ENCODE measurements around the gene ATP5PO. TPM values are rescaled to one million over a fixed set of nuclear protein-coding genes. Genes with fewer than 3 reads are reported as not detected.
"Not testable (repeated sequence)": the region's sequence is repeated elsewhere in the genome, so short reads cannot be mapped to it uniquely, and the experiment has no call there.

ATP5PO gene
- total RNA-seq, 2 donors from 2014 or later, result 262 to 348 TPM

DNA sequence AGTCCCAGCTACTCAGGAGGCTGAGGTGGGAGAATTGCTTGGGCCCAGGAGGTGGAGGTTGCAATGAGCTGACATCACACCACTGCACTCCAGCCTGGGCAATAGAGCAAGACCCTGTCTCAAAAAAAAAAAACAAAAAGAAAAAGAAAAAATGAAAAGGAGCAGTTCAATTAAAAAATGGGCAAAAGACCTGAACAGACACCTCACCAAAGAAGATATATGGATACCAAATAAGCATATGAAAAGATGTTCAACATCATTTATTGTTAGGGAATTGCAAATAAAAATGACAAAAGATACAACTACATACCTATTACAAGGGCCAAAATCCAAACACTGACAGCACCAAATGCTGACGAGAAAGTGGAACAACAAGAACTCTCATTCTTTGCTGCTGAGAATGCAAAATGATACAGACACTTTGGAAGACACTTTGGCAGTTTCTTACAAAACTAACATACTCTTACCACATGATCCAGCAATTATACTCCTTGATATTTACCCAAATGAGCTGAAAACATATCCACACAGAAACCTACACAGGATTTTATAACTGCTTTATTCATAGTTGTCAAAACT, 28.7 kb upstream of the ATP5PO start:
- no peak for DNase-seq
- intact Hi-C loops (cut with DNase I, micrococcal nuclease), result no loop called here
- no peak for ATAC-seq

DNA sequence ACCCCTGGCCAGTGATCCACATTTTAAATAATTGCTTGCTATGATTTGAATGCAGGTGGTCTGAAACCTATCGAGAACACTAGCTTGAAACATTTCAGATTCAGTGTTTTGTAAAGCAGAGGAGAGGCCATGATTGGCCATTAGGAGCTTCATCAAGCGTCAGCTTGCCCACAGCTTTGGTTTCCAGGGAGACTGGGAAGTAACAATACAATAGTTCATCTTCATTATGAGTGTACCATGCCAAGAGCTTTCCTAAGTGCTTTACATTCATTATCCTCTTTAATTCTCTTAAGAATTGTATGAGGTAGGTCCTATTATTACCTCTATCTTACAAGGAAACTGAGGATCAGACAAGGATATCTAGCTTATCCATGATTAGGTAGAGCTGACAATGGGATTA, 27.7 kb upstream of the ATP5PO start:
- intact Hi-C loops (cut with DNase I, micrococcal nuclease), result no loop called here
- DNase-seq, result no peak
- no peak for ATAC-seq

DNA sequence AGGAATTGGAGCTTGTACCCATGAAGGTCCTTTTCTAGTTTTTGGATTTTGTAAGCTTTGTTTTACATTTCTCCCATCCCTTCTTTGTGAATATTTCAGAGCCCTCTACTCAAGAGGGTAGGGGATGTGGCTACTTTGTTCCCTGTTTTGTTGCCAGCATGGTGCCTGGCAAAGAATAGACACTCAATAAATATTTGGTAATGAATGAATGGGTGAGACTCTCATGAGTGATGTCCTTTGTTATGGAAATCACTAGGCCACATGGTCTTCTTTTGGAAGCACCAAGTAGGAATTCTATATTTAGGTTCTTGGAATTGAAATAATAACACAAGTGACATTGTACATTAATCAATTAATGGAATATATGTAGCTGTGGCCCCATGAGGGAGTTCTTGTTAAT, 26.8 kb upstream of the ATP5PO start:
- no peak for ATAC-seq
- DNase-seq, result no peak
- intact Hi-C loops (cut with DNase I, micrococcal nuclease), result no loop called here

DNA sequence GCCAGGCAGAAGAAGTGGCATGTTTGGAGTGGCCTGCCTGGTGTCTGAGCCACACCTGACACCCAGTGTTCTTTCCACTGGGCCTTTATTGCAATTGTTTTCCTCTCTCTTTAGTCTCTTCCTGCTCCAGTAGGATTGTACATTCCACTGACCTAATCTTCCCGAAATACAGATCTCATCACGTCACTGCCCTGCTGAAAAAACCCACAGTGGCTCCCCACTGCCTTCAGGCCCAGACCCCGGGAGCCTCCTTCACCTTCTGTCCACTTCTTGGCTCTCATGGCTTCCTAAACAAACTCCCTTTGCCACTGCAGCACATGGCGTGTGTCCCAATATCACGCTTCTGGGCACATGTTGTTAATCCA, 25.3 kb upstream of the ATP5PO start:
- DNase-seq, result no peak
- ATAC-seq, result no peak
- intact Hi-C loops (cut with DNase I, micrococcal nuclease), result no loop called here

DNA sequence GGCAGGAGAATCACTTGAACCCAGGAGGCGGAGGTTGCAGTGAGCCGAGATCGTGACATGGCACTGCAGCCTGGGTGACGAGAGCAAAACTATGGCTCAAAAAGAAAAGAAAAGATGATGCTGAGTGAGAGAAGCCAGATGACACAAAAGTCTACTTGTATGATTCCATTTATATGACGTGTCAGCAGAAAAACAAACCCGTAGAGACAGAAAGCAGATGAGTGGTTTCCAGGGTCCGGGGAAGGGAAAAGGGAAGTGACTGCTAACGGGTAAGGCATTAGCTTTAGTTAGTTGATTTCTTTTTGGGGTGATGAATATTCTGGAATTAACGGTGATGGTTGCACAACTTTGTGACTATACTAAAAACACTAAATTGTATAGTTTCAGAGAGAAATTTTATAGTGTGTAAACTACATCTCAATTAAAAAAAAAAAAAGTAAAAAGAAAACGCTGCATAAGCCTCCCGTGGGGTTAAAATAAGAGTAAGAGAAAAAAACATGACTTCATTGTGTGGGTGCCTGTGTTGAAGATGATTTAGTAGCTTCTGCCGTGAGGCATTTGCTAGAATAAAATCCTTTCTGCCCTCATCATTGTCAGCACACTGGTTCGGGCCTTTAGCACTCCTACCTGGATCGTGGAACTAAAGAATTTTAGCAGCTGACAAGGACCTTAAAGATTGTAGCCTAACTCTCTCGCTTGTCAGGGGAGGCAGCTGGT, 24.7 kb upstream of the ATP5PO start:
- intact Hi-C loops (cut with DNase I, micrococcal nuclease), result no loop called here
- DNase-seq (no peak), ATAC-seq (no peak)

DNA sequence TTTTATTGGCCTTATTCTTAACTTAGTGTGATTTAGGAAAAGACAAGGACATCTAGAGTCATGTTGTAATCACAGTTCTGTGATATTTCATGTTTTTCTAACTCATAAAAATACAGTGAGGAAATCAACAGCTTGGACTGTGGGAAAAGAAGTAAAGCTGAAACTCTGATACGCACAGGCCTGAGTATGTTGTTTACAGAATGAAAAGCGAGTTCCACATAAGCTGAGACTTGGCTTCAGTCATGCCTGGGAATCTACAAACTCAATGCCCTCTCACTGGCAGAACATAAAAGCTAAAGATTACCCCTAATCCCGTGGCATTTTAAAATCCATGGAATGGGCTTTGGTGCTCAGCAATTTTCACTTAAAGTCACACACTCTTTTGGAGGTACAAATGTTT, 23.6 kb upstream of the ATP5PO start:
- no peak for ATAC-seq
- DNase-seq, result no peak
- intact Hi-C loops (cut with DNase I, micrococcal nuclease), result no loop called here

DNA sequence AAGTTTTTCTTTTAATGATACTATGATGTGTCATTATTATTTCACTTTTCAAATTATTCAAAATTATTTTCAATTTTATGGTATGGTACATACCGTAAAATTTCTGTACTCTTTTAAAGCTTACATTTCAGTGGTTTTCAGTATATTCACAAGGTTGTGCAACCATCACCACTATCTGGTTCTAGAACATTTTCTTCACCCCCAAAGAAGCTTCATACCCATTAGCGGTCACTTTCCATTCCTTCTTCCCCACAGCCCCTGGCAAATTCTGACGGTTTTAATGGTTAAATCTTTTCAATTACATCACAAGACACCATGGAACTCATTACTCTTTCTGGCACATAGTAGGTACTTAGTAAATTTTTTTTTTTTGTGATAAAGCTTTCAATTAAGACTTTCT, 22.8 kb upstream of the ATP5PO start:
- ATAC-seq (no peak), DNase-seq (no peak)
- intact Hi-C loops (cut with DNase I, micrococcal nuclease), result no loop called here

DNA sequence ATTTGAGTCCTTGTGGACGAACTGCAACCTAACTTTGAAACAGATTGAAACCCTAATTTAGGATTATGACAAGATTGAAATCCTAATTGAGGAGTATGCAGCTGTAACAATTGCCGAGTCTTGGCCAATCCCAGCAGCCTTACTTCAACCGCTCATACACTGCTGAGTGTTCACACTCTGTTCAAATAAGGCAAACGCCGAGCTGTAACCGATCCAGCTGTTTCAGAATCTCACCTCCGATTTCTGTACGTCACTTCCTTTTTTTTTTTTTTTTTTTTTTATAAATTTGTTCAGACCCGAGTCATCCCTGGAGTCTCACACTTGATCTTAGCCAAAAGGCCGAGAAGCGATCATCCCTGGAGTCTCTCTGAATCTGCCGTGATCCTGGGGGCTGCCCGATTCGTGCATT, 22.3 kb upstream of the ATP5PO start:
- intact Hi-C loops (cut with DNase I, micrococcal nuclease), result no loop called here
- no peak for DNase-seq
- no peak for ATAC-seq

DNA sequence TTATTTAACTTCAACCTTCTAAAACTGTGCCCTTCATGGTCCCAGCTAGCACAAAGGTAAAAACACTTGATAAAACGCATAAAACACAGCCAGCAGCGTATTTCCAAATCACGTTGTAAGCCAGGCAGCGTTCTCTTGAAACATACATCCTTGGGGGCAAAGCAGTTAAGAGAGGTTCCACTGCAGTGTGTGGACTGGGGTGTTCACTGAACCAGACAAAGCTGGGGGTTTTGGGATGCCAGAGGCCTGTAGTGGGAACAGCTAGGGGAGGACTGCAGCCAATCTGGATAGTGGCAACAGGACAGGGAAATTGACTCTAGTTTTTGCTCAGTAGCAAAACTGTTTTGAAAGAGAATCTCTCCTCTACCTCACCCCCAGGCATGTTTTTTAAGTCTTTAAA, 21.5 kb upstream of the ATP5PO start:
- intact Hi-C loops (cut with DNase I, micrococcal nuclease), result no loop called here
- DNase-seq, result no peak

DNA sequence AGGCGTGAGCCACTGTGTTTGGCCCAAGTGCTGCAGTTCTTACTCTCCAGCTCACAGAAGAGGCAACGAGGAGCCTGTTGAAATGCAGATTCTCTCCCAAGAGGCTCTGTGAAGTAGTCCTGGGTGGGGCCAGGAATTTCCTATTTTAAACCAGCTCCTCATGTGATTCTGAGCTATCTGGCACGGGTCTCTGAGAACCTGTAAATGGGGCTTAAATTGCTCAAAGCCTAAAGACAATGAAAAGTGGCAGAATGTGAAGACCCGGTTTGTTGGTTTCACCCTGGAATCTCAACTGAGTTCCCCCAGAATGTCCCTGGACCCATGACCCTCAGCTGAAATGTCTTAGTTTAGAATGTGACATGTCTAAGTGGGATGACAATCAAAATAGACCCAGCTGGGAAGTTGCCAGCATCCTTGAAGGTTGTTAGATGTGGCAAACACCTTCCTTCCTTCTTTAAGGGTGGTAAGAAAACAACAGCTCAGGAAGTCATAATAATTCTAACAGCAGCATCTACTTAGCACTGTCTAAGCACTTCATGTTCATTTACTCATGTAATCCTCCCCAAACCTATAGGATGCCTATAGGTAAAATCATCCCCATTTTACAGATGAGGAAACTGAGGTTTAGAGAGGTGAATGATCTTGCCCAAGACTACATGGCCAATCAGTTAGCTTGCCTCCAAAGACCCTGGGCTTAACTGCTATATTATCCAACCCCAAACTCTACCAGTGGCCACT, 20.9 kb upstream of the ATP5PO start:
- intact Hi-C loops (cut with DNase I, micrococcal nuclease), result no loop called here
- DNase-seq, result no peak
- no peak for ATAC-seq

More for the DNA sequence above, 21.5 kb upstream of the ATP5PO start:
- no peak for ATAC-seq

DNA sequence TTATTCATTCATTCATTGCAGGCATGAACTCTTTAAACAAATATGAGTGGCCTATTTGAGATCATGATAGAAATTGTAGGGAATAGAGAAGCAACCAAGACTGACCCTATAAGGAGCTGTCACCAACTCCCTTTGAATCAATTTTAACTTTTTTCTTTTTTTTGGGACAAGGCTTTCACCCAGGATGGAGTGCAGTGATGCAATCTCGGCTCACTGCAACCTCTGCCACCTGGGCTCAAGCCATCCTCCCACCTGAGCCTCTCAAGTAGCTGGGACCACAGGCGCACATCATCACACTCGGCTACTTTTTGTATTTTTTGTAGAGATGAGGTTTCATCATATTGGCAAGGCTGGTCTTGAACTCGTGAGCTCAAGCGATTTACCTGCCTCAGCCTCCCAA, 17.1 kb upstream of the ATP5PO start:
- no peak for ATAC-seq
- intact Hi-C loops (cut with DNase I, micrococcal nuclease), result no loop called here
- no peak for DNase-seq

DNA sequence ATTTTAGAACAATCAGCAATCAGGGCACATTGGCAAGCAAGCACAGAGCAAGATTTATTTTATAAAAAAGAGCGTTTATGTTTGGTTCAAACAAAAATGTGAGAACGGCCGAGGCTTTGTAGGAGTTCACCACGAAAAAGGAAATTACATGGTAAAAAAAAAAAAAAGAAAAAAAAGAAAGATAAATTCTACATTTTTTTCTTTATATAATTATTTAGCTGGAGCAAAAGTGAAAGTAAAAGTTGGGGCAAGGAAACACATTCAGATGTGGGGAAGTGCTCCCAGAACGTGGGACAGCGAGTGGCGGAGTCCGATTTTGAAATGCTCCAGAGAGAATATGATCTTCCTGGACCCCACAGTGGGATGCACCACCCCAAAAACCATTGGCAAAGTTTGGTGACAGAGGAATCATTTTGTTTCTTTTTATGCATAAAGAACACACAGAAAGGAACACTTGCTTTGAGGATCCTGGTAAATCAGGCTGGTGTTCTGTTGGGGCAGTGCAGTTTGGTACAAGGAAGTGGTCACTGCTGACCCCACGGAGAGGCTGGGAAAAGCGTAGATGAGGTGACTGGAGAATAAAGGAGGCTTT, 16.3 kb upstream of the ATP5PO start:
- ATAC-seq (peak; percentile 79), DNase-seq (no peak)
- intact Hi-C loops (cut with DNase I, micrococcal nuclease), result no loop called here

DNA sequence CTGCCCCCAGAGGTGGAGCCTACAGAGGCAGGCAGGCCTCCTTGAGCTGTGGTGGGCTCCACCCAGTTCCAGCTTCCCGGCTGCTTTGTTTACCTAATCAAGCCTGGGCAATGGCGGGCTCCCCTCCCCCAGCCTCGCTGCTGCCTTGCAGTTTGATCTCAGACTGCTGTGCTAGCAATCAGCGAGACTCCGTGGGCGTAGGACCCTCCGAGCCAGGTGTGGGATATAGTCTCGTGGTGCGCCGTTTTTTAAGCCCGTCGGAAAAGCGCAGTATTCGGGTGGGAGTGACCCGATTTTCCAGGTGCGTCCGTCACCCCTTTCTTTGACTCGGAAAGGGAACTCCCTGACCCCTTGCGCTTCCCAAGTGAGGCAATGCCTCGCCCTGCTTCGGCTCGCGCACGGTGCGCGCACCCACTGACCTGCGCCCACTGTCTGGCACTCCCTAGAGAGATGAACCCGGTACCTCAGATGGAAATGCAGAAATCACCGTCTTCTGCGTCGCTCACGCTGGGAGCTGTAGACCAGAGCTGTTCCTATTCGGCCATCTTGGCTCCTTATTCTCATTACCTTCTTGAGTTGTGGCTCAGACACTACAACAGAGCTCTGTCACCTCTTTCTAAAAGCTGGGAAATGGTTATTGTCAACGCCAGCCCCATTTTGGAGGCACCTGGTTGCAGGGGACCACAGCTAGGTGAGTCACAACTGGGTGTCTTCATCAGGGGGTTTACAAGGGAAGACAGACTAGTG, 15.6 kb upstream of the ATP5PO start:
- DNase-seq, result not testable (repeated sequence)

DNA sequence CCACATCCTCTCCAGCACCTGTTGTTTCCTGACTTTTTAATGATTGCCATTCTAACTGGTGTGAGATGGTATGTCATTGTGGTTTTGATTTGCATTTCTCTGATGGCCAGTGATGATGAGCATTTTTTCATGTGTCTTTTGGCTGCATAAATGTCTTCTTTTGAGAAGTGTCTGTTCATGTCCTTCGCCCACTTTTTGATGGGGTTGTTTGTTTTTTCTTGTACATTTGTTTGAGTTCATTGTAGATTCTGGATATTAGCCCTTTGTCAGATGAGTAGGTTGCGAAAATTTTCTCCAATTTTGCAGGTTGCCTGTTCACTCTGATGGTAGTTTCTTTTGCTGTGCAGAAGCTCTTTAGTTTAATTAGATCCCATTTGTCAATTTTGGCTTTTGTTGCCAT, 10.6 kb upstream of the ATP5PO start:
- DNase-seq; ATAC-seq; intact Hi-C loops (cut with DNase I, micrococcal nuclease): not testable (repeated sequence)

More for the DNA sequence above, 15.6 kb upstream of the ATP5PO start:
- ATAC-seq, result peak; percentile 72
- intact Hi-C loops (cut with DNase I, micrococcal nuclease), result not testable (repeated sequence)

DNA sequence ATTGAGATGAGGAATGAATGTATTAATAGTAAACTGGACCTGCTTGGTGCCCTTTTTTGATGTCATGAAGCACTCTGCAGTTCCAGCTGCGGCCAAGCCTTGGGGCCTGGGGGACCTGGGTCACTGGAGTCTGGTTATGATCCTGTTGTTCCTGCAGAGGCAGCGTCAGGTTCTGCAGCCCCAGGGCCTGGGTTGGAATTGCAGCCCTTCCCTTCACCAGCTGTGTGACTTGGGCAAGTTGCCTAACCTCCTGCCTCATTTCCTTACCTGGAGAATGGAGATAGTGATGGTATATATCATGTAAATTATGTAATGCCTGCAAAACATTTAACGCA, 9.1 kb upstream of the ATP5PO start:
- intact Hi-C loops (cut with DNase I, micrococcal nuclease), result loop anchor here in 1 of 2 donors (5.0 kb wide), 1 partner anchor 423 kb away; no protein-coding TSS in a partner anchor
- DNase-seq (peak in 1 of 2 donors; percentile 32), ATAC-seq (peak; percentile 66)

DNA sequence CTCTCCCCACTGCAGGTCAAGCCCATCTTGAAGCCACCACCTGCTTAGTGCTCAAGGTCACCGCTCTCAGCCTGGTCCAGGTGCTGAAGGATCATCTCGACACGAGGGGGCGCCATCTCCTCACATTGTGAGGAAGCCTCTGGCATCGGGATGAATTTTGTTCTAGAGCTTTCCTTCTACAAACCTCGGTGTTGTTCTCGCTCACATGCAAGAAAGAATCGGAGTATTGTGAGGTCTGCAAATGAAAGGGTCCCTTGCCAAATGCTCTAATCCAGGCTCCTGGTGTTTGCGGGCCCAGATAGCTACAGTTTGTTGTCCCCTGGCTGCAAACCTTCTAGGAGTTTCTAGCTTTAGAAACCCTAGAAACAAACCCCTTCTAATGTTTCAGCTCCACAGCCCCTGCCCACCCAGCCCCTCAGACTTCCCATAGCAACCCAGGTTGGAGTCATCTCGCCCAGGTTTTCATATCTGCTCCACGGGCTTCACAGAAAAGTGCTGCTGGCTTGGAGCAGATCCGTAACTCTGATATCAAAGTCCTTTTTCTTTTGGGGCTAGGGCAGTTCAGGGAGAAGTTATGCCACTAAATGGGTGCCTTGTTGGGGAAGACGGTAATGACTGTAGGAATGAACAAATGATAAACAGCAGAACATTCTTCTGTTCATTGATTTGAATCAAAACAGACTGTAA, 8.6 kb upstream of the ATP5PO start:
- DNase-seq, result peak; percentile 75 to 96
- ATAC-seq, result peak; percentile 97
- intact Hi-C loops (cut with DNase I, micrococcal nuclease), result loop anchor here in 1 of 2 donors (5.0 kb wide), 1 partner anchor 423 kb away; no protein-coding TSS in a partner anchor

DNA sequence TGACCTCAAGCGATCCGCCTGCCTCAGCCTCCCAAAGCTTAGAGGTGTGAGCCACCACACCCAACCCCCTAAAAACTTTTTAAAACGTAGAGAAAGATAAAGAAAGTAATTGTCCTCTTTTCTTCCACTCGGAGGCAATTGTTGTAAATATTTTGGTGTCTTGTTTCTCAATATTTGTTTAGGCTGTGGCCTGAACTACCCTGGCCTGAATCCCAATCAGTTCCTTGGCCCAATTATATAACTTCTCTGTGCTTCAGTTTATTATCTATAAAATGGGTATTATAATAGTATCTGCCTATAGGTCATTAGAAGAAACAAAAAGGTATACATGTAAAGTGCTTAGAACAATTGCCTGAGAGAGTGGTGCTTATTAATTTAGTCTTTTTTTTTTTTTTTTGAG, 1.8 kb upstream of the ATP5PO start:
- intact Hi-C loops (cut with DNase I, micrococcal nuclease), result no loop called here
- no peak for ATAC-seq

DNA sequence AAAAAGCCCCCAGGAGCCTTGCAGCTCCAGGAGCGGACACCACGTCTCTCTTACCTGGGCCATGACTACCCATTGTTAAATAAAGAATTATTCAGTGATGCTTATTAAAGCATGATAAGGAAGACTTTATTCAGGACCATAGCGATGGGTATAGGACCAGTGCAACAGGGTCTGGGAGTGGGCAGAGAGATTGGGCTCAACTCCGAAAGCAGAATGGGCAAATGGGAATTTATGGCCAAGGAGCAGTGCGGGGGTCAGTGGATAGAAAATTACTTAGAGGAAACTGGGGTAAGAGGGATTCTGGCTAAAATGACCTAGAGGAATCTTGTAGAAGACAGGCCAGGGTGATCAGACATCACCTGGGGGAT, 580 bp upstream of the ATP5PO start:
- intact Hi-C loops (cut with DNase I, micrococcal nuclease), result no loop called here
- DNase-seq (no peak), ATAC-seq (no peak)

More for the DNA sequence above, 1.8 kb upstream of the ATP5PO start:
- no peak for DNase-seq

DNA sequence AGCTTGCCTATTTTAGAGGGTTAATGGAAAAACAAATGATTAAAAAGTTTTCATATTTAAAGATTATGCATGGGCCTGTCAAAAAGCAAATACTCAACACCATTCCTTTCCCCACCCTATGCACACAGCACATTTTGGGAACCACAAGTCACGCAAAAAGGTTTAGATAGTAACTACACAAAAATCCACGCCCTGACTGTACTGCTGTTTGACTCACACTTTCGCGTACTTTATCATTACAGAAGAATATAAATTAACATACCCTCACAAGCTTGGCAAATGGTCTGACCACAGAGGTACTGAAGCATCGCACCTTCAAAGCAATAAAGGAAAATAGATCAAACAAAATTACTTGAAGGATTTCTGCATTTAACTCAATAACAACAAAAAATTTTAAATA, 1.4 kb downstream of the ATP5PO start:
- intact Hi-C loops (cut with DNase I, micrococcal nuclease), result no loop called here
- ATAC-seq, result no peak
- no peak for DNase-seq

Measured in left colon (tissue), 2 donors.